DOHH2 (cell line): ENCODE results near the gene KIAA0040.
"Not testable (repeated sequence)": the region's sequence is repeated elsewhere in the genome, so short reads cannot be mapped to it uniquely, and the experiment has no call there.

Source experiments
- H3F3A ChIP-seq: fragments of 200-600 bp; sonication (generic), shearing (Covaris generic); 2 replicates; pipeline ENCODE4 v1.6.0; 2016; ENCODE audit warnings: antibody characterized with exemption, mild to moderate bottlenecking; ENCODE audit not compliant: control insufficient read depth, insufficient read depth
- H3K27ac ChIP-seq: fragments of 200-600 bp; sonication (generic); 2 replicates; pipeline ENCODE4 v1.5.1; 2014; ENCODE audit warnings: low read depth, mild to moderate bottlenecking, low read length, moderate library complexity
- H3K27me3 ChIP-seq: fragments of 200-600 bp; sonication (generic); 2 replicates; pipeline ENCODE4 v1.6.1; 2014; ENCODE audit warnings: mild to moderate bottlenecking, low read length, mixed read lengths; ENCODE audit not compliant: control insufficient read depth
- H3K36me3 ChIP-seq: fragments of 200-600 bp; sonication (generic); 2 replicates; pipeline ENCODE4 v1.6.1; 2014; ENCODE audit warnings: mild to moderate bottlenecking, low read length, moderate library complexity, mixed read lengths; ENCODE audit not compliant: control insufficient read depth
- H3K4me1 ChIP-seq: fragments of 200-600 bp; sonication (generic); 2 replicates; pipeline ENCODE4 v1.6.1; 2014; ENCODE audit warnings: mild to moderate bottlenecking, low read length, mixed read lengths; ENCODE audit not compliant: control insufficient read depth
- H3K4me2 ChIP-seq: fragments of 200-600 bp; sonication (generic); 2 replicates; pipeline ENCODE4 v1.6.0; 2014; ENCODE audit warnings: mild to moderate bottlenecking, low read length, moderate library complexity
- H3K4me3 ChIP-seq: fragments of 200-600 bp; sonication (generic); 2 replicates; pipeline ENCODE4 v1.5.1; 2014; ENCODE audit warnings: mild to moderate bottlenecking, low read length, mixed read lengths
- H3K79me2 ChIP-seq: fragments of 200-600 bp; sonication (generic); 2 replicates; pipeline ENCODE4 v1.6.1; 2014; ENCODE audit warnings: mild to moderate bottlenecking, low read length, mixed read lengths; ENCODE audit not compliant: control insufficient read depth
- H3K9me2 ChIP-seq: fragments of 200-600 bp; sonication (generic); replicated peaks from 2 replicates; pipeline ENCODE4 v1.6.1; 2014; ENCODE audit warnings: mild to moderate bottlenecking, low read length, mixed read lengths; ENCODE audit not compliant: control insufficient read depth
- H3K9me3 ChIP-seq: fragments of 200-600 bp; sonication (generic); 2 replicates; pipeline ENCODE4 v1.6.1; 2014; ENCODE audit warnings: antibody characterized with exemption, low read length, mixed read lengths; ENCODE audit not compliant: control insufficient read depth, insufficient read depth
- H4K20me1 ChIP-seq: fragments of 200-600 bp; sonication (generic); 2 replicates; pipeline ENCODE4 v1.6.0; 2014; ENCODE audit warnings: low read depth, mild to moderate bottlenecking, antibody characterized with exemption, low read length, moderate library complexity; ENCODE audit not compliant: control insufficient read depth, insufficient read depth
- CTCF ChIP-seq: fragments of 200-600 bp; sonication (generic); IDR thresholded peaks from one replicate; pipeline ENCODE4 v1.5.1; 2014; ENCODE audit warnings: antibody characterized with exemption, mild to moderate bottlenecking, low read depth, low read length; ENCODE audit not compliant: poor library complexity, severe bottlenecking
- EZH2phosphoT487 ChIP-seq: fragments of 200-600 bp; sonication (generic); IDR thresholded peaks from 2 replicates; pipeline ENCODE4 v1.6.1; 2017; ENCODE audit warnings: borderline replicate concordance, mild to moderate bottlenecking, antibody characterized with exemption, low read length, moderate library complexity, mixed read lengths

The KIAA0040 gene

GRCh38 chr1:175114996-175115395 is 77.6 kb downstream of the KIAA0040 start:
- H3K27ac ChIP-seq = no peak overlapping the region
- H3K36me3 ChIP-seq = no peaks in the 10 kb centered on the region
- no peaks in the 10 kb centered on the region for H4K20me1 ChIP-seq
- H3K4me3 ChIP-seq = no peak overlapping the region
- no peaks in the 10 kb centered on the region for H3K9me2 ChIP-seq
- H3K4me2 ChIP-seq = no peak overlapping the region
- no peaks in the 10 kb centered on the region for H3K4me1 ChIP-seq
- H3K79me2 ChIP-seq = no peaks in the 10 kb centered on the region
- H3K27me3 ChIP-seq = peaks cover 19% of the 10 kb centered on the region; the same call in 1 of the 2 replicates
- H3K9me3 ChIP-seq = no peaks in the 10 kb centered on the region
- TF ChIP-seq CTCF (no peak), EZH2phosphoT487 (no peak)
- no peaks in the 10 kb centered on the region for H3F3A ChIP-seq

GRCh38 chr1:175108331-175108820 is 84.2 kb downstream of the KIAA0040 start:
- H3K4me2 ChIP-seq, H3K27ac ChIP-seq, H3K4me1 ChIP-seq, H3K79me2 ChIP-seq, H3K9me3 ChIP-seq, H3K27me3 ChIP-seq, H3K4me3 ChIP-seq, H4K20me1 ChIP-seq, H3K36me3 ChIP-seq, H3F3A ChIP-seq, H3K9me2 ChIP-seq: not testable (repeated sequence)
